Testis (tissue), 2 donors: ENCODE results near the gene PTPRD.

Experiments
- CTCF ChIP-seq, 3 experiments: fragments of 450-650 bp in 2 of 3; fragments of 200-600 bp in 1 of 3; sonication (generic) in 1 of 3; IDR thresholded peaks; one replicate each; pipeline ENCODE4 v1.5.1; 2016 to 2019; ENCODE audit warnings: antibody characterized with exemption in 3 of 3, mild to moderate bottlenecking in 2 of 3, moderate library complexity in 1 of 3
- POLR2A ChIP-seq: fragments of 450-650 bp; IDR thresholded peaks from one replicate; pipeline ENCODE4 v1.6.1; 2017; ENCODE audit warnings: antibody characterized with exemption, mild to moderate bottlenecking, moderate library complexity

- TF ChIP-seq CTCF (IDR thresholded peaks at IDR 0.05) (no peak), POLR2A (no peak)
Observed at GRCh38 chr9:8917956-8918739, 1694.7 kb downstream of the PTPRD start.
